GM23338 (cell line): ENCODE data around the gene PPL. TPM values are rescaled to one million over a fixed set of nuclear protein-coding genes. Genes with fewer than 3 reads are reported as not detected.

Source experiments
- ATAC-seq: fragments of 200-7000 bp; cut with Tn5 transposase; 3 replicates; pipeline ENCODE4 v1.9.1; 2020
- DNase-seq: peaks from one replicate; pipeline ENCODE4 v3.0.0-alpha.2; 2015; ENCODE audit warnings: low spot score
- H2AFZ ChIP-seq: fragments of 200-600 bp; sonication (generic); 2 replicates; pipeline ENCODE4 v1.8.0; 2016; ENCODE audit warnings: antibody characterized with exemption, mild to moderate bottlenecking, moderate library complexity
- H3F3A ChIP-seq: fragments of 200-600 bp; sonication (generic); replicated peaks from 2 replicates; pipeline ENCODE4 v1.8.0; 2017; ENCODE audit warnings: antibody characterized with exemption, mixed run types, low read depth
- H3K27ac ChIP-seq: fragments of 200-600 bp; sonication (generic); 2 replicates; pipeline ENCODE4 v1.6.1; 2016; ENCODE audit warnings: low read depth
- H3K27me3 ChIP-seq: fragments of 200-600 bp; sonication (generic); 2 replicates; pipeline ENCODE4 v1.8.0; 2016; ENCODE audit warnings: mild to moderate bottlenecking, mixed run types, moderate library complexity; ENCODE audit not compliant: insufficient read depth
- H3K36me3 ChIP-seq: fragments of 200-600 bp; sonication (generic); 2 replicates; pipeline ENCODE4 v1.8.0; 2016; ENCODE audit warnings: mild to moderate bottlenecking; ENCODE audit not compliant: insufficient read depth
- H3K4me1 ChIP-seq: fragments of 200-600 bp; sonication (generic); 2 replicates; pipeline ENCODE4 v1.8.0; 2016; ENCODE audit warnings: mild to moderate bottlenecking, moderate library complexity; ENCODE audit not compliant: insufficient read depth
- H3K4me2 ChIP-seq: fragments of 200-600 bp; sonication (generic); 2 replicates; pipeline ENCODE4 v1.7.1; 2017; ENCODE audit warnings: mixed run types
- H3K4me3 ChIP-seq: fragments of 200-600 bp; sonication (generic); 2 replicates; pipeline ENCODE4 v1.6.1; 2016; ENCODE audit warnings: mixed run types
- H3K79me2 ChIP-seq: fragments of 200-600 bp; sonication (generic); replicated peaks from 2 replicates; pipeline ENCODE4 v1.8.0; 2017; ENCODE audit warnings: mild to moderate bottlenecking; ENCODE audit not compliant: insufficient read depth
- H3K9me2 ChIP-seq: fragments of 200-600 bp; sonication (generic); 2 replicates; pipeline ENCODE4 v1.8.0; 2017; ENCODE audit not compliant: insufficient read depth
- H4K20me1 ChIP-seq: fragments of 200-600 bp; sonication (generic); replicated peaks from 2 replicates; pipeline ENCODE4 v1.8.0; 2017; ENCODE audit warnings: mild to moderate bottlenecking; ENCODE audit not compliant: insufficient read depth
- H3K27ac Mint-ChIP-seq: 2 replicates; pipeline ENCODE4 v1.8.0; 2020; ENCODE audit warnings: inconsistent platforms, mild to moderate bottlenecking, moderate library complexity, mixed read lengths
- H3K27me3 Mint-ChIP-seq: 3 replicates; pipeline ENCODE4 v1.8.0; 2022; ENCODE audit warnings: low read depth, mild to moderate bottlenecking, moderate library complexity, mixed read lengths, inconsistent platforms; ENCODE audit not compliant: insufficient read depth, poor library complexity
- H3K36me3 Mint-ChIP-seq: 3 replicates; pipeline ENCODE4 v1.8.0; 2021; ENCODE audit warnings: low read depth, mild to moderate bottlenecking, inconsistent platforms, moderate library complexity, mixed read lengths
- H3K4me1 Mint-ChIP-seq: 3 replicates; pipeline ENCODE4 v1.8.0; 2020; ENCODE audit warnings: mild to moderate bottlenecking, inconsistent platforms, mixed read lengths
- H3K4me3 Mint-ChIP-seq: 3 replicates; pipeline ENCODE4 v1.8.0; 2021; ENCODE audit warnings: moderate library complexity, mild to moderate bottlenecking, inconsistent platforms, mixed read lengths
- H3K9me3 Mint-ChIP-seq: 3 replicates; pipeline ENCODE4 v1.8.0; 2020; ENCODE audit warnings: moderate library complexity, mild to moderate bottlenecking, inconsistent platforms, mixed read lengths
- CREB1 ChIP-seq: fragments of 250-450 bp; sonication (Bioruptor Pico); IDR thresholded peaks from 2 replicates; pipeline ENCODE4 v1.5.0; 2020; ENCODE audit warnings: low read depth, mild to moderate bottlenecking, moderate library complexity
- CTCF ChIP-seq, 2 experiments: fragments of 200-600 bp in 1 of 2; sonication (generic) in 1 of 2; conservative IDR thresholded peaks; 2 replicates each; pipeline versions ENCODE4 v1.5.1 to v1.6.1; 2016 to 2017; ENCODE audit warnings: antibody characterized with exemption in 2 of 2, low read depth in 2 of 2, mild to moderate bottlenecking in 2 of 2, moderate library complexity in 1 of 2
- ETS1 ChIP-seq: IDR thresholded peaks from 2 replicates; pipeline ENCODE4 v1.6.1; 2016; ENCODE audit warnings: antibody characterized with exemption
- EZH2 ChIP-seq: fragments of 200-600 bp; sonication (generic); IDR thresholded peaks from one replicate; pipeline ENCODE4 v1.8.0; 2017; ENCODE audit warnings: antibody characterized with exemption, mild to moderate bottlenecking, low read depth; ENCODE audit not compliant: unreplicated experiment
- EZH2phosphoT487 ChIP-seq: fragments of 200-600 bp; sonication (generic); IDR thresholded peaks from one replicate; pipeline ENCODE4 v1.8.1; 2018; ENCODE audit warnings: antibody characterized with exemption; ENCODE audit not compliant: unreplicated experiment
- JUNB ChIP-seq: IDR thresholded peaks from one replicate; pipeline ENCODE4 v1.6.1; 2016; ENCODE audit warnings: antibody characterized with exemption; ENCODE audit not compliant: unreplicated experiment
- NANOG ChIP-seq: IDR thresholded peaks from 2 replicates; pipeline ENCODE4 v1.6.1; 2016; ENCODE audit warnings: antibody characterized with exemption, borderline replicate concordance
- POLR2AphosphoS5 ChIP-seq: IDR thresholded peaks from 2 replicates; pipeline ENCODE4 v1.6.1; 2016; ENCODE audit warnings: antibody characterized with exemption, low read depth
- STAT1 ChIP-seq: IDR thresholded peaks from one replicate; pipeline ENCODE4 v1.6.1; 2016; ENCODE audit warnings: antibody characterized with exemption; ENCODE audit not compliant: unreplicated experiment
- ZNF114 ChIP-seq: fragments of 250-450 bp; sonication (Bioruptor Pico); IDR thresholded peaks from 2 replicates; pipeline ENCODE4 v1.5.0; 2020; ENCODE audit warnings: mild to moderate bottlenecking, moderate library complexity
- ZNF331 ChIP-seq: fragments of 250-450 bp; sonication (Bioruptor Pico); IDR thresholded peaks from 2 replicates; pipeline ENCODE4 v1.5.0; 2020; ENCODE audit warnings: low read depth, mild to moderate bottlenecking, moderate library complexity
- ZNF462 ChIP-seq: fragments of 250-450 bp; sonication (Bioruptor Pico); IDR thresholded peaks from 2 replicates; pipeline ENCODE4 v1.5.0; 2020; ENCODE audit warnings: mild to moderate bottlenecking, moderate library complexity
- polyA plus RNA-seq: library from polyadenylated mRNA; unstranded; fragments of >200 nt; fragmentation: Nextera tagmentation; extraction: Ambion mirVana; gene quantifications from 2 replicates; pipeline ENCODE4 v1.2.1, GENCODE V29; 2016
- total RNA-seq: library from RNA; depleted of rRNA; stranded (reverse); fragments of >200 nt; shearing (Covaris generic); gene quantifications from 2 replicates; pipeline ENCODE4 v1.2.3, GENCODE V29; 2014

The PPL gene
- total and polyA plus RNA-seq, 2 experiments from 2014 or later, result 10.6 to 31.7 TPM

- peaks cover 36% of the 10 kb centered on the region for H3K36me3 Mint-ChIP-seq
- no peak overlapping the region for H3K4me3 Mint-ChIP-seq
- DNase-seq (no peak), ATAC-seq (no peak)
- H3K27me3 Mint-ChIP-seq, result peaks cover 4% of the 10 kb centered on the region
- TF ChIP-seq ZNF114 (CRISPR knock-in tag), result no peak
- no peak for TF ChIP-seq ZNF462 (CRISPR knock-in tag)
- no peak for TF ChIP-seq CREB1 (CRISPR knock-in tag)
- no peak for TF ChIP-seq ETS1
- no peak for TF ChIP-seq ZNF331 (CRISPR knock-in tag)
- TF ChIP-seq EZH2phosphoT487, result no peak
- no peak for TF ChIP-seq NANOG
- no peak for TF ChIP-seq JUNB
- TF ChIP-seq CTCF (conservative IDR thresholded peaks at IDR 0.05; ENCODE audit: low read depth in 2 of 2), result no peak
- no peak for TF ChIP-seq POLR2AphosphoS5
- TF ChIP-seq STAT1, result no peak
- TF ChIP-seq EZH2, result no peak
- Histone ChIP-seq H3K4me3 (no peak overlapping the region), H2AFZ (no peak overlapping the region), H3F3A (0 out of 2 replicates have a peak, but pooled peaks cover 10% of the 10 kb centered on the region), H3K79me2 (no peaks in the 10 kb centered on the region), H3K4me1 (no peaks in the 10 kb centered on the region), H3K4me2 (no peak overlapping the region), H3K9me2 (no peaks in the 10 kb centered on the region), H3K27ac (no peak overlapping the region), H4K20me1 (no peaks in the 10 kb centered on the region), H3K27me3 (no peaks in the 10 kb centered on the region), H3K36me3 (peaks cover 12% of the 10 kb centered on the region)
- no peaks in the 10 kb centered on the region for H3K4me1 Mint-ChIP-seq
- no peak overlapping the region for H3K27ac Mint-ChIP-seq
- H3K9me3 Mint-ChIP-seq, result no peaks in the 10 kb centered on the region
Measured at GRCh38 chr16:4891097-4891885, 45.7 kb downstream of the PPL start.
